H9 (cell line): Measurements from ENCODE around the gene ATP11C. TPM values are rescaled to one million over a fixed set of nuclear protein-coding genes. Genes with fewer than 3 reads are reported as not detected.
A peak's percentile ranks its signal among the peaks of the same experiment; 100 is the strongest.

Experiments
- DNase-seq: peaks from one replicate; pipeline ENCODE4 v3.0.0-alpha.2; 2017
- H2AFZ ChIP-seq: one replicate; pipeline ENCODE4 v1.6.1; 2013; ENCODE audit warnings: mild to moderate bottlenecking, low read length, control low read depth, moderate library complexity
- H2AK5ac ChIP-seq: 2 replicates; pipeline ENCODE4 v1.6.1; 2013; ENCODE audit warnings: low read length, control low read depth, mixed read lengths; ENCODE audit not compliant: insufficient read length
- H2BK120ac ChIP-seq: one replicate; pipeline ENCODE4 v1.6.1; 2013; ENCODE audit warnings: low read depth, mild to moderate bottlenecking, low read length, control low read depth, inconsistent platforms; ENCODE audit not compliant: poor library complexity, severe bottlenecking
- H2BK12ac ChIP-seq: 2 replicates; pipeline ENCODE4 v1.6.1; 2013; ENCODE audit warnings: low read length, control low read depth, mixed read lengths, low read depth; ENCODE audit not compliant: insufficient read length
- H2BK15ac ChIP-seq: 2 replicates; pipeline ENCODE4 v1.6.1; 2013; ENCODE audit warnings: low read depth, low read length, control low read depth
- H2BK20ac ChIP-seq: one replicate; pipeline ENCODE4 v1.6.1; 2013; ENCODE audit warnings: low read depth, mild to moderate bottlenecking, low read length, control low read depth, inconsistent platforms; ENCODE audit not compliant: poor library complexity, severe bottlenecking
- H2BK5ac ChIP-seq: 2 replicates; pipeline ENCODE4 v1.6.1; 2013; ENCODE audit warnings: low read length, control low read depth, mixed read lengths; ENCODE audit not compliant: insufficient read length
- H3K14ac ChIP-seq: 2 replicates; pipeline ENCODE4 v1.6.1; 2013; ENCODE audit warnings: low read length, control low read depth; ENCODE audit not compliant: insufficient read depth
- H3K18ac ChIP-seq: 2 replicates; pipeline ENCODE4 v1.6.1; 2013; ENCODE audit warnings: low read depth, mild to moderate bottlenecking, mixed read lengths, low read length, control low read depth; ENCODE audit not compliant: insufficient read length
- H3K23ac ChIP-seq: 2 replicates; pipeline ENCODE4 v1.6.1; 2013; ENCODE audit warnings: low read length, control low read depth, mixed read lengths, low read depth; ENCODE audit not compliant: insufficient read length
- H3K23me2 ChIP-seq: 2 replicates; pipeline ENCODE4 v1.6.1; 2013; ENCODE audit warnings: low read depth, mild to moderate bottlenecking, mixed read lengths, low read length, control low read depth; ENCODE audit not compliant: insufficient read length, poor library complexity, severe bottlenecking
- H3K27ac ChIP-seq: 2 replicates; pipeline ENCODE4 v1.5.1; 2013; ENCODE audit warnings: low read length, control low read depth, mixed read lengths, low read depth; ENCODE audit not compliant: insufficient read length
- H3K27me3 ChIP-seq: 2 replicates; pipeline ENCODE4 v1.6.1; 2013; ENCODE audit warnings: low read length, control low read depth, inconsistent platforms; ENCODE audit not compliant: insufficient read depth
- H3K4ac ChIP-seq: 2 replicates; pipeline ENCODE4 v1.6.1; 2013; ENCODE audit warnings: low read depth, mild to moderate bottlenecking, control low read depth, inconsistent platforms, low read length, moderate library complexity
- H3K4me1 ChIP-seq: 2 replicates; pipeline ENCODE4 v1.6.1; 2013; ENCODE audit warnings: low read length, control low read depth, inconsistent platforms; ENCODE audit not compliant: insufficient read depth
- H3K4me2 ChIP-seq: 2 replicates; pipeline ENCODE4 v1.6.1; 2013; ENCODE audit warnings: low read length, control low read depth, mixed read lengths; ENCODE audit not compliant: insufficient read length, insufficient read depth
- H3K56ac ChIP-seq: 2 replicates; pipeline ENCODE4 v1.6.1; 2013; ENCODE audit warnings: low read depth, mild to moderate bottlenecking, mixed read lengths, low read length, control low read depth; ENCODE audit not compliant: insufficient read length
- H3K79me1 ChIP-seq: 2 replicates; pipeline ENCODE4 v1.6.1; 2013; ENCODE audit warnings: low read depth, mild to moderate bottlenecking, moderate library complexity, low read length, control low read depth, inconsistent platforms; ENCODE audit not compliant: insufficient read depth, poor library complexity, severe bottlenecking
- H3K79me2 ChIP-seq: 2 replicates; pipeline ENCODE4 v1.6.1; 2013; ENCODE audit warnings: low read length, control low read depth, inconsistent platforms; ENCODE audit not compliant: insufficient read depth
- H3K9ac ChIP-seq: 2 replicates; pipeline ENCODE4 v1.6.1; 2013; ENCODE audit warnings: low read length, control low read depth, mixed read lengths; ENCODE audit not compliant: insufficient read length; ENCODE audit errors: extremely low read depth
- H3K9me3 ChIP-seq: one replicate; pipeline ENCODE4 v1.6.1; 2013; ENCODE audit warnings: low read depth, low read length, inconsistent platforms; ENCODE audit not compliant: control insufficient read depth
- H3T11ph ChIP-seq: one replicate; pipeline ENCODE4 v1.6.1; 2013; ENCODE audit warnings: mild to moderate bottlenecking, low read length, control low read depth, inconsistent platforms
- H4K20me1 ChIP-seq: one replicate; pipeline ENCODE4 v1.6.1; 2013; ENCODE audit not compliant: control insufficient read depth, insufficient read length, insufficient read depth
- H4K5ac ChIP-seq: 2 replicates; pipeline ENCODE4 v1.6.1; 2013; ENCODE audit warnings: low read depth, mild to moderate bottlenecking, mixed read lengths, low read length, control low read depth; ENCODE audit not compliant: insufficient read length
- H4K8ac ChIP-seq: replicated peaks from 2 replicates; pipeline ENCODE4 v1.6.1; 2013; ENCODE audit warnings: low read length, control low read depth, mixed read lengths, low read depth; ENCODE audit not compliant: insufficient read length
- H4K91ac ChIP-seq: 2 replicates; pipeline ENCODE4 v1.6.1; 2013; ENCODE audit warnings: low read depth, mild to moderate bottlenecking, moderate library complexity, mixed read lengths, low read length, control low read depth; ENCODE audit not compliant: insufficient read length
- H3K27ac Mint-ChIP-seq, 3 experiments: 2 replicates in 2 of 3; 3 replicates in 1 of 3; pipeline ENCODE4 v1.8.0; 2020 to 2021; ENCODE audit warnings: mixed read lengths in 3 of 3, mild to moderate bottlenecking in 1 of 3, moderate library complexity in 1 of 3
- H3K27me3 Mint-ChIP-seq: 2 replicates; pipeline ENCODE4 v1.8.0; 2021; ENCODE audit warnings: low read depth, mild to moderate bottlenecking, moderate library complexity, mixed read lengths
- H3K36me3 Mint-ChIP-seq, 3 experiments: 2 replicates in 2 of 3; 3 replicates in 1 of 3; pipeline ENCODE4 v1.8.0; 2020 to 2021; ENCODE audit warnings: low read depth in 3 of 3, mixed read lengths in 3 of 3; ENCODE audit not compliant: insufficient read depth in 1 of 3
- H3K4me1 Mint-ChIP-seq, 2 experiments: 2 replicates each; pipeline ENCODE4 v1.8.0; 2020; ENCODE audit warnings: mixed read lengths in 2 of 2
- H3K4me3 Mint-ChIP-seq, 2 experiments: 2 replicates in 1 of 2; 3 replicates in 1 of 2; pipeline ENCODE4 v1.8.0; 2020 to 2021; ENCODE audit warnings: mild to moderate bottlenecking in 2 of 2, mixed read lengths in 2 of 2, moderate library complexity in 1 of 2
- H3K9me3 Mint-ChIP-seq, 2 experiments: 2 replicates in 1 of 2; 3 replicates in 1 of 2; pipeline ENCODE4 v1.8.0; 2020; ENCODE audit warnings: mild to moderate bottlenecking in 2 of 2, mixed read lengths in 2 of 2, moderate library complexity in 1 of 2
- CTCF ChIP-seq: fragments of 200-600 bp; sonication (generic); conservative IDR thresholded peaks from 3 replicates; pipeline ENCODE4 v1.8.0; 2021; ENCODE audit warnings: antibody characterized with exemption, mild to moderate bottlenecking
- WGBS: extraction: QIAGEN DNeasy Blood & Tissue Kit; methylation state at CpG from one replicate; pipeline ENCODE4 v1.1.7; 2013; ENCODE audit warnings: missing lambda C conversion rate, low lambda C conversion rate, mixed read lengths; ENCODE audit not compliant: insufficient read length; ENCODE audit errors: extremely low coverage; 5-methylcytosine and 5-hydroxymethylcytosine counted together
- total RNA-seq: library from RNA; stranded (reverse); gene quantifications from 2 replicates; pipeline ENCODE4 v1.2.1, GENCODE V29; 2021

Gene ATP11C
- total RNA-seq, 1 experiment from 2014 or later = 28.4 TPM

- H3K27me3 ChIP-seq = no peaks in the 10 kb centered on the region
- H2BK12ac ChIP-seq = no peak overlapping the region
- no peak overlapping the region for H2BK5ac ChIP-seq
- no peak overlapping the region for H3K18ac ChIP-seq
- no peak overlapping the region for H2AK5ac ChIP-seq
- H4K91ac ChIP-seq = no peak overlapping the region
- TF ChIP-seq CTCF = no peak
- H3K23ac ChIP-seq = no peak overlapping the region
- Mint-ChIP-seq H3K27me3 (no peaks in the 10 kb centered on the region; the same call in 1 of the 2 replicates), H3K4me3 (no peak overlapping the region), H3K4me1 (peaks cover 9 to 12% of the 10 kb centered on the region in 2 experiments), H3K27ac (peak overlapping the region; percentile 19 to 79 (median 66); a peak in 6 of 7 replicates), H3K9me3 (peaks cover 4 to 64% of the 10 kb centered on the region in 2 experiments; a peak in 4 of 5 replicates), H3K36me3 (peaks cover 0 to 5% (median 4%) of the 10 kb centered on the region in 3 experiments; a peak in 3 of 7 replicates)
- no peak overlapping the region for H2BK15ac ChIP-seq
- H3K14ac ChIP-seq = no peak overlapping the region
- H3K4me1 ChIP-seq = no peaks in the 10 kb centered on the region
- H3K4ac ChIP-seq = no peak overlapping the region
- no peak overlapping the region for H3K56ac ChIP-seq
- H3K79me2 ChIP-seq = no peaks in the 10 kb centered on the region
- no peaks in the 10 kb centered on the region for H3K79me1 ChIP-seq
- no peak overlapping the region for H3K27ac ChIP-seq
- no peak overlapping the region for H2BK20ac ChIP-seq
- no CpG with 5 or more reads among the region's 5 CpGs for WGBS
- no peak overlapping the region for H3K9ac ChIP-seq
- no peaks in the 10 kb centered on the region for H3K23me2 ChIP-seq
- DNase-seq = peak; percentile 50
- no peak overlapping the region for H4K8ac ChIP-seq
- H2AFZ ChIP-seq = no peak overlapping the region
- H3K4me2 ChIP-seq = no peak overlapping the region
- H4K5ac ChIP-seq = no peak overlapping the region
- no peak overlapping the region for H3T11ph ChIP-seq
- no peak overlapping the region for H2BK120ac ChIP-seq
- no peaks in the 10 kb centered on the region for H4K20me1 ChIP-seq
- no peaks in the 10 kb centered on the region for H3K9me3 ChIP-seq
These were observed 212.7 kb downstream of the ATP11C start for GRCh38 chrX:139720136-139720535.
